SK-N-SH treated with all-trans-retinoic acid at 6 μM for 48 hours (cell line): ENCODE results near the gene TRPM5.

Experiments used
- ESRRG ChIP-seq: fragments of 250-450 bp; sonication (Bioruptor Pico); IDR thresholded peaks from 2 replicates; pipeline ENCODE4 v1.6.1; 2021; ENCODE audit warnings: mild to moderate bottlenecking
- ISL1 ChIP-seq: fragments of 250-450 bp; sonication (Bioruptor Pico); IDR thresholded peaks from 2 replicates; pipeline ENCODE4 v2.1.2; 2022; ENCODE audit warnings: mild to moderate bottlenecking, moderate library complexity
- OSR1 ChIP-seq: fragments of 250-450 bp; sonication (Bioruptor Pico); IDR thresholded peaks from 2 replicates; pipeline ENCODE4 v1.8.0; 2022; ENCODE audit warnings: moderate library complexity, mild to moderate bottlenecking, inconsistent platforms
- PPARA ChIP-seq: fragments of 250-450 bp; sonication (Bioruptor Pico); IDR thresholded peaks from 2 replicates; pipeline ENCODE4 v1.5.0; 2020; ENCODE audit warnings: mild to moderate bottlenecking, borderline replicate concordance
- RARB ChIP-seq: fragments of 250-450 bp; sonication (Bioruptor Pico); IDR thresholded peaks from 2 replicates; pipeline ENCODE4 v1.8.0; 2021; ENCODE audit warnings: mild to moderate bottlenecking, moderate library complexity
- TOX ChIP-seq: fragments of 250-450 bp; sonication (Bioruptor Pico); IDR thresholded peaks from 2 replicates; pipeline ENCODE4 v1.8.0; 2021; ENCODE audit warnings: mild to moderate bottlenecking, moderate library complexity, borderline replicate concordance
- ZC3H10 ChIP-seq: fragments of 250-450 bp; sonication (Bioruptor Pico); IDR thresholded peaks from 2 replicates; pipeline ENCODE4 v1.5.1; 2021; ENCODE audit warnings: mild to moderate bottlenecking, moderate library complexity
- ZFP30 ChIP-seq: fragments of 450-650 bp; formaldehyde crosslinking; IDR thresholded peaks from 2 replicates; pipeline ENCODE4 v1.5.0; 2022; ENCODE audit warnings: mild to moderate bottlenecking, moderate library complexity
- ZNF70 ChIP-seq: fragments of 450-650 bp; formaldehyde crosslinking; IDR thresholded peaks from 2 replicates; pipeline ENCODE4 v1.5.0; 2020; ENCODE audit warnings: mild to moderate bottlenecking, moderate library complexity
- ZNF8 ChIP-seq: fragments of 450-650 bp; formaldehyde crosslinking; IDR thresholded peaks from 2 replicates; pipeline ENCODE4 v1.5.0; 2020; ENCODE audit warnings: mild to moderate bottlenecking, moderate library complexity
- TF ChIP-seq, protein P1 (sequence below): fragments of 250-450 bp; sonication (Bioruptor Pico); IDR thresholded peaks from 2 replicates; pipeline ENCODE4 v1.8.0; 2020; ENCODE audit warnings: mild to moderate bottlenecking, moderate library complexity, borderline replicate concordance
- TF ChIP-seq, protein P2 (sequence below): fragments of 250-450 bp; sonication (Bioruptor Pico); IDR thresholded peaks from 2 replicates; pipeline ENCODE4 v1.5.1; 2021; ENCODE audit warnings: mild to moderate bottlenecking, moderate library complexity

DNA sequence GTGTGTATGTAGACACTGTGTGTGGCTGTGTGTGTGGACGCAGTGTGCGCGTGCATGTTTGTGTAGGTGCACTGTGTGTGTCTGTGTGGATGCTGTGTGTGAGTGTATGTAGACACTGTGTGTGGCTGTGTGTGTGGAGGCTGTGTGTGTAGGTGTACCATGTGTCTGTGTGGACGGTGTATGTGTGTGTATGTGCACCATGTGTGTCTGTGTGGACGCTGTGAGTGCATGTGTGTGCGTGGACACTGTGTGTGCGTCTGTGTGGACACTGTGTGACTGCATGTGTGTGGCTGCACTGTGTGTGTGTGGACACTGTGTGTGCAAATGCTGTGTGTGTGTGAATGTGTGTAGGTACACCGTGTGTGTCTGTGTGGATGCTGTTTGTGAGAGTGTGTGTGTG is 10.3 kb downstream of the TRPM5 start:
- TF ChIP-seq ZFP30 (no peak), RARB (CRISPR knock-in tag) (no peak), PPARA (CRISPR knock-in tag) (no peak), ISL1 (CRISPR knock-in tag) (no peak), ZC3H10 (CRISPR knock-in tag) (no peak), TOX (no peak), ZNF70 (no peak), OSR1 (CRISPR knock-in tag) (no peak), ZNF8 (no peak), ESRRG (CRISPR knock-in tag) (no peak)
- TF ChIP-seq, protein P1, sequence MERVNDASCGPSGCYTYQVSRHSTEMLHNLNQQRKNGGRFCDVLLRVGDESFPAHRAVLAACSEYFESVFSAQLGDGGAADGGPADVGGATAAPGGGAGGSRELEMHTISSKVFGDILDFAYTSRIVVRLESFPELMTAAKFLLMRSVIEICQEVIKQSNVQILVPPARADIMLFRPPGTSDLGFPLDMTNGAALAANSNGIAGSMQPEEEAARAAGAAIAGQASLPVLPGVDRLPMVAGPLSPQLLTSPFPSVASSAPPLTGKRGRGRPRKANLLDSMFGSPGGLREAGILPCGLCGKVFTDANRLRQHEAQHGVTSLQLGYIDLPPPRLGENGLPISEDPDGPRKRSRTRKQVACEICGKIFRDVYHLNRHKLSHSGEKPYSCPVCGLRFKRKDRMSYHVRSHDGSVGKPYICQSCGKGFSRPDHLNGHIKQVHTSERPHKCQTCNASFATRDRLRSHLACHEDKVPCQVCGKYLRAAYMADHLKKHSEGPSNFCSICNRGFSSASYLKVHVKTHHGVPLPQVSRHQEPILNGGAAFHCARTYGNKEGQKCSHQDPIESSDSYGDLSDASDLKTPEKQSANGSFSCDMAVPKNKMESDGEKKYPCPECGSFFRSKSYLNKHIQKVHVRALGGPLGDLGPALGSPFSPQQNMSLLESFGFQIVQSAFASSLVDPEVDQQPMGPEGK (CRISPR knock-in tag) = no peak
- TF ChIP-seq, protein P2, sequence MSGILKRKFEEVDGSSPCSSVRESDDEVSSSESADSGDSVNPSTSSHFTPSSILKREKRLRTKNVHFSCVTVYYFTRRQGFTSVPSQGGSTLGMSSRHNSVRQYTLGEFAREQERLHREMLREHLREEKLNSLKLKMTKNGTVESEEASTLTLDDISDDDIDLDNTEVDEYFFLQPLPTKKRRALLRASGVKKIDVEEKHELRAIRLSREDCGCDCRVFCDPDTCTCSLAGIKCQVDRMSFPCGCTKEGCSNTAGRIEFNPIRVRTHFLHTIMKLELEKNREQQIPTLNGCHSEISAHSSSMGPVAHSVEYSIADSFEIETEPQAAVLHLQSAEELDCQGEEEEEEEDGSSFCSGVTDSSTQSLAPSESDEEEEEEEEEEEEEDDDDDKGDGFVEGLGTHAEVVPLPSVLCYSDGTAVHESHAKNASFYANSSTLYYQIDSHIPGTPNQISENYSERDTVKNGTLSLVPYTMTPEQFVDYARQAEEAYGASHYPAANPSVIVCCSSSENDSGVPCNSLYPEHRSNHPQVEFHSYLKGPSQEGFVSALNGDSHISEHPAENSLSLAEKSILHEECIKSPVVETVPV = no peak
